ENCODE results near the gene PLA2G4C.

Gene PLA2G4C

GRCh38 chr19:48110350-48110966, at the start of gene PLA2G4C:
Gene PLA2G4C, minus strand, starts transcription at chr19:48110817. Its CDS starts 4,288 bp downstream, at chr19:48106529.
- peak; percentile 47 to 95 (median 88) for DNase-seq

- no peak for DNase-seq
Observed at GRCh38 chr19:48158210-48158790, 47.7 kb upstream of the PLA2G4C start.

- DNase-seq, result no peak
Observed at GRCh38 chr19:48154003-48154402, 43.4 kb upstream of the PLA2G4C start.

GRCh38 chr19:48152551-48152950, 41.9 kb upstream of the PLA2G4C start:
- peak in 47 of 56 donors; percentile 3 to 92 (median 40) for DNase-seq

- DNase-seq, result no peak
Observed at GRCh38 chr19:48149430-48149829, 38.8 kb upstream of the PLA2G4C start.

GRCh38 chr19:48148576-48148975, 38.0 kb upstream of the PLA2G4C start:
- DNase-seq, result no peak

- peak in 1 of 56 donors; percentile 11 for DNase-seq
Observed at GRCh38 chr19:48147597-48148175, 37.1 kb upstream of the PLA2G4C start.

GRCh38 chr19:48139053-48139452, 28.4 kb upstream of the PLA2G4C start:
- no peak for DNase-seq

GRCh38 chr19:48137411-48137810, 26.8 kb upstream of the PLA2G4C start:
- DNase-seq, result no peak

GRCh38 chr19:48136547-48136946, 25.9 kb upstream of the PLA2G4C start:
- no peak for DNase-seq

- DNase-seq, result peak in 5 of 56 donors; percentile 3 to 58 (median 18)
Observed at GRCh38 chr19:48135411-48135810, 24.8 kb upstream of the PLA2G4C start.

GRCh38 chr19:48133094-48133493, 22.5 kb upstream of the PLA2G4C start:
- DNase-seq, result no peak

- DNase-seq, result no peak
Observed at GRCh38 chr19:48127561-48127960, 16.9 kb upstream of the PLA2G4C start.

GRCh38 chr19:48123907-48124651, 13.5 kb upstream of the PLA2G4C start:
- DNase-seq, result peak in 12 of 56 donors; percentile 6 to 50 (median 18)

- DNase-seq, result no peak
Observed at GRCh38 chr19:48122421-48122820, 11.8 kb upstream of the PLA2G4C start.

- peak in 5 of 56 donors; percentile 6 to 50 (median 16) for DNase-seq
Observed at GRCh38 chr19:48121909-48122371, 11.3 kb upstream of the PLA2G4C start.

GRCh38 chr19:48121066-48121465, 10.4 kb upstream of the PLA2G4C start:
- DNase-seq, result no peak

GRCh38 chr19:48120505-48120904, 9.9 kb upstream of the PLA2G4C start:
- DNase-seq, result no peak

GRCh38 chr19:48118131-48118517, 7.5 kb upstream of the PLA2G4C start:
- DNase-seq, result no peak

- no peak for DNase-seq
Observed at GRCh38 chr19:48117515-48118130, 7.0 kb upstream of the PLA2G4C start.

- no peak for DNase-seq
Observed at GRCh38 chr19:48113190-48113917, 2.7 kb upstream of the PLA2G4C start.

Measured in amygdala (tissue), 56 donors.